UCSD-AML1 (cell line): ENCODE measurements around the gene ATCAY.
A peak's percentile ranks its signal among the peaks of the same experiment; 100 is the strongest.

ENCODE experiments used
- DNase-seq: peaks from one replicate; lab custom pipeline; 2025; ENCODE audit not compliant: unreplicated experiment; lab: John Stamatoyannopoulos, UW

Gene ATCAY

DNA sequence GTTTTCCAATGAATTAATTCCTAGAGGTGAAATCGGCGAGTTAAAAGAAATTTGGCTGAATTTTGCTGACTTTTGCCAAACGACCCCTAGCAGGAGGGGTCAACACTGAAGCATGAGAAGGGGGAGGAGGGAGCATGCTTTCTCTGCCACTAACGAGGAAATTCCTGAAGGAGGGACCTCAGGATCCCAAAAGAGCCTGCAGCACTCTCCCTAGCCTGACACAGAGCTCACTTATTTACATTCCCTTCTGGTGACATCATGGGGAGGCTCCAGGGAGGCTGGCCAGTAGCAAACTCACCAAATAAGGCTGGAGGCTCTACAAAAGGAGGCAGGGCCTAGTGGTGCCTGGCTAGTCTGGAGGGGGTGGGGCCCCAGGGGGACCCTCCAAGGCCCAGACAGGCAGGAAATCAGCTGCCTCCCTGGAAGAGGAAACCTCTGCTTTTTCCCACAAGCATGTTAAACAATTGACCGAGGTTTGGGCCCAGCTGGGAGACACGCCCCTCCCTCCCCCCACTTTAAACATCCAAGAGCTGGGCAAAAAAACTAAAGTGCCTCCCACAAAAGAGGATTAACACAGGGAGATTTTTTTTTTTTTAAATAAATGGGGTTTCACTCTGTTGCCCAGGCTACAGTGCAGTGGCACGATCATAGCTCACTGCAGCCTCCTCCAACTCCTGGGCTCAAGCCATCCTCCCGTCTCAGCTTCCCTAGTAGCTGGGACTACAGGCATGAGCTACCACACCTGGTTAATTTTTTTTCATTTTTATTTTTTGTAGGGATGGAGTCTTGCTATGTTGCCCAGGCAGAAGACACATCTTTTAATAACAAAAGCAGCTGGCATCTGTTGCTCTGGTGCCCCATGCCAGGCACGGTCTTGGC, 88.3 kb downstream of the ATCAY start:
- DNase-seq, result peak; percentile 75

DNA sequence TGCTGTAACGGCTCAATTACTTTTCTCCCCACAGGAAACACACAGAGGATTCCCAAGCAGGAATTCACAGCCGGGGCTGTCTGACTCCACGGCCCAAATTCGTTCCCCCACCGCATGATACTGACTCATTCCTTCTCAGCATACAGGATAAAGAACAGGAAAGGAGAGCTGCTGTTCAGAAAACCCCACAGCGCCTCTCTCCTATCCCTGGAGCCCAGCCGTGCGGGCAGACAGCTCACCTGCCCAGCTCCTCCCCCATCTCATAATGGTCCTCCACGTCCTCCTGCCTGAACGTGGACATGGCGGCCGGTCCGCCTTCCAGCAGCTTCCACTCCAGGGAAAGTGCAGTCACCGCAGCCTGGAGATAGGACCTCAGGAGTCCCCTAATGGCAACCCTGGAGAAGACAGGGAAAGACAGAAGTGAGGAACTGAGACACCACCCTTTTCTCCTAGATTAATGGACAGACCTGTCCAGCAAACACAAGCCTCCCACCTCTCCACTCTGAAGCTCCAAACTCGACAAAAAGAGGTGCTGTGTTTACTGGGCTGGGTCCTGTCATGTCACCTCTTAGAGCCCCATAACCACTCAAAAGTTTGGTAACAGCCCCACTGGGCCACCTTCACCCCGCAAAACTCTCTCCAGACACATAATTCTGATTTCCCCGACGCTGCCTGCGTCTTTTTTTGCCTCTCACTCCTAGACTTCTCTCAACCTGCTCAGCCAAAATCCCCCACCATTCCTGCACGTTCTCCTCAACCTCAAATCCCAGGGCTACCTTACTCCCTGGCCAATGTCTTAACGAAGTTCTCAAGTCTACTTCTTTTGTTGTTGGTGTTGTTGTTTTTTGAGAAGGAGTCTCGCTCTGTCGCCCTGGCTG, 89.2 kb downstream of the ATCAY start:
- no peak for DNase-seq

DNA sequence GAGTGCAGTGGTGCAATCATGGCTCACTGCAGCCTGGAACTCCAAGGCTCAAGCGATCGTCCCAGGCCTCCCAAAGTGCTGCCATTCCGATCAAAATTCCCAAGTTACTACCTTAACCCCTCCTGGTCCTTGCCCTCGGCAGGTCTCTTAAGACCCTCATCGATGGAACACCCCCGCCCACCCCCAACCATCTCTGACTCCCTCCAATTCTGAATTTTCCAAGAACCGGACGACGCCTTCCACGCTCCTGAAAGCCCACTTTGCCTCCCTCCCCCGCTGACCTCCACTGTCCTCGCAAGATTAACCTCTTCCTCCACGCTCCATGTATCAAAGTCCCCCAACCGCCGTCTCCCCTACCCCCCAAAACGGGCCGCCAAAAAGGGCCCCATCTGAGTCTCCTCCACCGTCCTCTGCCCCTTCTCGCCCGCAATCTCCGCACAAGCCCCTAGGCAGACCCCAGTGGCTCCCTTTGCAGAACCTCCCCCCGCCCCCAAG, 89.9 kb downstream of the ATCAY start:
- DNase-seq, result no peak

DNA sequence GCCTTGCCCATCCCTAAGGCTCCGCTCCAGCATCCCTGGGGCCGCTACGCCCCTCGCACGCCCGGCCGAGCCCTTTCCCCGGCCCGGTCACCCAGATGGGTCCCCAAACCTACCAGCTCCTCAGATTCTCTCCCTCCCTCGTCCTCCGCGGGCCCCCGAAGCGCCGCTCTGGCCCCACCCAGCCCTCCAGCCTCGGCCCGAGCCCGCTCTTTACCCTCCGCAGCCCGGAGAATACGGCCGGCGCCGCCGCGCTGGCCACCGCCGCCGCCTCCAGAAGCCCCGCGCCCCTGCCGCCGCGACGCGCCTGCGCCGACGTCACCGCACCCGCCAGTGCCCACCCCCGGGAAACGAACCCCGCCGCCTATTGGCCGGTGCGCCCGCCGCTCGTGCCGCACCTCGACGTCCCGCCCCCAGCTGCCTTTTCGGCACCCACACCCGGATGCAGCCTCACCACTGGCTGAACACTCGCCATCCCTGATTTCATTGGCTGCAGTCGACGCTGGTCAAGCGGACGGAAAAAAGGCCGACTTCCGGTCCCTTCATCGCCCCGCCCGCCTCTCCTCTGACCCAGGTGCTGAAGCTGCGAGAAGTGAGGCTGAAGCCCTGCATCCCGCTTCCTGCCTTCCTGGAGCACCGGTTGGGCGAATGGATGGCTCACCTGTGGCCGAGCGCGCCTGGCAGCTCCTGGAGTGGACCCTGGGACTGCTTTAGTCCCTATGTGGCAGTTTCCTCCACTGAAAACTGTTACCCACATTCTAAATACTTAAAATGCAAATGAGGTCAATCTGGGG, 90.5 kb downstream of the ATCAY start, which contains the start of gene DAPK3:
DAPK3 (minus strand) TSS at position 292 of the 791 bp plus-strand sequence. CDS start 1,364 bp downstream, outside the sequence.
- peak; percentile 97 for DNase-seq

DNA sequence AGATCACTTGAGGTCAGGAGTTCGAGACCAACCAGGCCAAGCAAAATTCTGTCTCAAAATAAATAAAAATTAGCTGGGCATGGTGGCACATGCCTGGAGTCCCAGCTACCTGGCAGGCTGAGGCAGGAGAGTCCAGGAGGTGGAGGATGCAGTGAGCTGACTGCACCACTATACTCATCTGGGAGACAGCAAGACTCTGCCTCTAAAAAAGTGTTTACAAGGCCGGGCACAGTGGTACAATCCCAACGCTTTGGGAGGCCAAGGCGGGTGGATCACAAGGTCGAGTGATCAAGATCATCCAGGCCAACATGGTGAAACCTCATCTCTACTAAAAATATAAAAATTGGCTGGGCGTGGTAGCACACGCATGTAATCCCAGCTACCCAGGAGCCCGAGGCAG, 94.7 kb downstream of the ATCAY start:
- no peak for DNase-seq

DNA sequence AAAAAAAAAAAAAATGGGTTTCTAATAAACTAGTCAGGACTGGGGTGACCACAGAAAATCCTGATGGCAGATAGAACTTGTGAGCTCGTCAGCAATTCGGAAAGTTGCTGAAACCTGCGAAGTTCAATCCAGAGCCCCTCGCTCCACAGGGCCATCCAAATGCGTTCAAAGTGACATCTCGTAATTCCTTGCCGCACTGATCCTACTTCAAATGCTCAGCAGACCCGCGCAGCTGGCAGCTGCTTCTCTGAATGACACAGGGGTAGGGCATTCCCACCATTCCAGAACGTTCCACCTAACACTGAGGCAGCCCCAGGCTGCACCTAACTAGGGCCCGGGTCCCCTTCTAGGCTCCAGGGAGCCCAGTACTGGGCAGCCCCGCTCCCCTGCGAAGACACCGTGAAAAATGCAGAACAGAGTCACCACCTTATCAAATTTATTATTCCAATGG, 95.2 kb downstream of the ATCAY start:
- DNase-seq, result no peak

DNA sequence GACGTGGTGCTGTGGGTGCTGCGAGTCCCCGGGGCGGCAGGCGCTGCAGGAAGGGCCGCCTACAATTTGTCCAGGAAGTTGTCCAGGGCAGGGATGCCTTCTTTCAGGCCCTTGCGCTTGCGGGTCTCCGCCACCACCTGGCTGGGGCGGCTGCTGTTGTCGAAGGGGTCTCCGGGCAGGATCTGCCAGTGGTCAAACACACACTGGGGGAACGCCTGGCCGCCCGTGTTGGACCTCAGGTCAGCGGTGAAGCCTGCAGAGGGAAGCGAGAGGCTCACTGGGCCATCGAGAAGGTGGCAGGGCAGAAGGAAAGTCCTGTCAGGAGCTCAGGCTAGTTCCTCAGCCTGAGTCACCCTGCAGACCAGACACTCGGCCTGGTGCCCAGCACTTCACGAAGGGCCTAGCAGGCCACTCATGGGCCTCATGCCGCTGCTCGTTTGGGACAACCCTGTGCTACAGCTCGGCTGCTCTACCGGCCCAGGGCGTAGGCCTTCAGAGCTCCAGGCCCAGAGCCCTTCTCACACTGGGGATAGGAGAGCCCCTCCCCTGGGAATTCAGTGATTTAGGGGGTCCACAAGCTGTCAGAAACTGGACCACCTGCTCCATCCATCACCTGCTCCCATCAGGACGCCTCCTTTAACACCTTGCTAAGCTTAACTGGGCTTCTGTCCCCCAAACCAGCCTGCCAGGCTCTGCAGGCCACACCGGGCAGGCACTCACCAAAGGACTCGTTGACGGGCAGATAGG, 96.2 kb downstream of the ATCAY start:
- no peak for DNase-seq
